Measurements from ENCODE around the gene DGKQ. TPM values are rescaled to one million over a fixed set of nuclear protein-coding genes. Genes with fewer than 3 reads are reported as not detected.

Gene DGKQ
- total and polyA plus RNA-seq, 9 of the 15 experiments (the other 6 are each of a cell fraction or from before 2014, with no cell fraction given) = 0.17 to 22.0 (median 5.6) TPM

GRCh38 chr4:996030-996996 is 22.9 kb upstream of the DGKQ start (continued):
- TF ChIP-seq TFAP4 (CRISPR knock-in tag; IDR thresholded peaks at IDR 0.05; ENCODE audit: borderline replicate concordance) = peak; percentile 97
- peak; percentile 36; the same call in 1 of the 2 replicates for TF ChIP-seq CREB3 (tag; conservative IDR thresholded peaks at IDR 0.05; ENCODE audit: low read depth)
- peak; percentile 40; the same call in 1 of the 2 replicates for TF ChIP-seq CHCHD3 (CRISPR knock-in tag; IDR thresholded peaks at IDR 0.05)
- TF ChIP-seq ATF3 (IDR thresholded peaks at IDR 0.05) = peak; percentile 80
- no peak for TF ChIP-seq ATF3 (CRISPR knock-in tag; conservative IDR thresholded peaks at IDR 0.05)
- no peak for TF ChIP-seq TSC22D4 (tag; IDR thresholded peaks at IDR 0.05)
- no peak for TF ChIP-seq CSDE1 (IDR thresholded peaks at IDR 0.05)
- no peak for TF ChIP-seq ZNF655 (CRISPR knock-in tag; IDR thresholded peaks at IDR 0.05)
- TF ChIP-seq HDAC1 (IDR thresholded peaks at IDR 0.05) = peak in 1 of 2 experiments; percentile 20; a peak in 1 of 4 replicates
- TF ChIP-seq ZBTB33 (CRISPR knock-in tag; IDR thresholded peaks at IDR 0.05) = no peak
- no peak for TF ChIP-seq ZC3H8 (IDR thresholded peaks at IDR 0.05)
- TF ChIP-seq RFX7 (CRISPR knock-in tag; IDR thresholded peaks at IDR 0.05) = no peak
- no peak for TF ChIP-seq HNRNPH1 (optimal IDR thresholded peaks at IDR 0.05; ENCODE audit: low read depth, low read length)
- no peak for TF ChIP-seq KLF13 (tag; IDR thresholded peaks at IDR 0.05; ENCODE audit: borderline replicate concordance, low read depth)
- TF ChIP-seq TRIM25 (IDR thresholded peaks at IDR 0.05; ENCODE audit: borderline replicate concordance) = no peak
- no peak for TF ChIP-seq RBM22 (IDR thresholded peaks at IDR 0.05; ENCODE audit: low read depth, low read length, poor library complexity, severe bottlenecking)
- TF ChIP-seq POLR2B (IDR thresholded peaks at IDR 0.05; ENCODE audit: low read depth, partially characterized antibody) = peak; percentile 38
